HL-60 (cell line): Measurements from ENCODE around the gene RHEX.

ENCODE experiments used
- GABPA ChIP-seq: IDR thresholded peaks from 2 replicates; pipeline ENCODE4 v1.6.1; 2012; ENCODE audit warnings: low read depth
- POLR2AphosphoS5 ChIP-seq: IDR thresholded peaks from 2 replicates; pipeline ENCODE4 v1.6.1; 2012; ENCODE audit warnings: low read depth
- SPI1 ChIP-seq: IDR thresholded peaks from 2 replicates; pipeline ENCODE4 v1.6.1; 2012; ENCODE audit warnings: low read depth, mild to moderate bottlenecking, borderline replicate concordance
- TF ChIP-seq, protein P1 (sequence below): IDR thresholded peaks from one replicate; pipeline ENCODE4 v1.5.1; 2011; ENCODE audit warnings: low read length, control low read depth, inconsistent platforms; ENCODE audit not compliant: insufficient read depth
- TF ChIP-seq, protein P2 (sequence below): IDR thresholded peaks from 2 replicates; pipeline ENCODE4 v1.6.1; 2012; ENCODE audit warnings: low read depth; ENCODE audit not compliant: insufficient replicate concordance

DNA sequence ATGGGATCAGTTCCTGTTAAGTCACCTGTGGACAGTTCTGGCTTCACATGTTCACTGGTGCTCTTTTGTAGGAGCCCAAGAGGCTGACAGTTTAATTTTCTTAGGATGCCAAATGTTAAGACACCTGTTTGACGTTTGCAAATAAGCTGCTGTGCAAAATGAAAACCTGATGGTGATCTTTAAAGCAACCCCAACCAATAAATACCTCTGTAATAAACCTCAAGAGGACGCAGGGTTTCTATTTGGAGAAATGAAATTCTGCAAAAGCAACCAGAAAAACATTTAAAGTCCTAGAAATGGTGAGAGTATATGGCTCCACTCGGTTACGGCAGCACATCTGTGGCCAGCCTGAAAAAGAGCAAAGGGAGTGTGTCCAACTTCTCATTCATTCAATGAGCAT, 5.7 kb upstream of the RHEX start:
- TF ChIP-seq, protein P1, sequence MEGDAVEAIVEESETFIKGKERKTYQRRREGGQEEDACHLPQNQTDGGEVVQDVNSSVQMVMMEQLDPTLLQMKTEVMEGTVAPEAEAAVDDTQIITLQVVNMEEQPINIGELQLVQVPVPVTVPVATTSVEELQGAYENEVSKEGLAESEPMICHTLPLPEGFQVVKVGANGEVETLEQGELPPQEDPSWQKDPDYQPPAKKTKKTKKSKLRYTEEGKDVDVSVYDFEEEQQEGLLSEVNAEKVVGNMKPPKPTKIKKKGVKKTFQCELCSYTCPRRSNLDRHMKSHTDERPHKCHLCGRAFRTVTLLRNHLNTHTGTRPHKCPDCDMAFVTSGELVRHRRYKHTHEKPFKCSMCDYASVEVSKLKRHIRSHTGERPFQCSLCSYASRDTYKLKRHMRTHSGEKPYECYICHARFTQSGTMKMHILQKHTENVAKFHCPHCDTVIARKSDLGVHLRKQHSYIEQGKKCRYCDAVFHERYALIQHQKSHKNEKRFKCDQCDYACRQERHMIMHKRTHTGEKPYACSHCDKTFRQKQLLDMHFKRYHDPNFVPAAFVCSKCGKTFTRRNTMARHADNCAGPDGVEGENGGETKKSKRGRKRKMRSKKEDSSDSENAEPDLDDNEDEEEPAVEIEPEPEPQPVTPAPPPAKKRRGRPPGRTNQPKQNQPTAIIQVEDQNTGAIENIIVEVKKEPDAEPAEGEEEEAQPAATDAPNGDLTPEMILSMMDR: no peak
- no peak for TF ChIP-seq POLR2AphosphoS5
- TF ChIP-seq, protein P2, sequence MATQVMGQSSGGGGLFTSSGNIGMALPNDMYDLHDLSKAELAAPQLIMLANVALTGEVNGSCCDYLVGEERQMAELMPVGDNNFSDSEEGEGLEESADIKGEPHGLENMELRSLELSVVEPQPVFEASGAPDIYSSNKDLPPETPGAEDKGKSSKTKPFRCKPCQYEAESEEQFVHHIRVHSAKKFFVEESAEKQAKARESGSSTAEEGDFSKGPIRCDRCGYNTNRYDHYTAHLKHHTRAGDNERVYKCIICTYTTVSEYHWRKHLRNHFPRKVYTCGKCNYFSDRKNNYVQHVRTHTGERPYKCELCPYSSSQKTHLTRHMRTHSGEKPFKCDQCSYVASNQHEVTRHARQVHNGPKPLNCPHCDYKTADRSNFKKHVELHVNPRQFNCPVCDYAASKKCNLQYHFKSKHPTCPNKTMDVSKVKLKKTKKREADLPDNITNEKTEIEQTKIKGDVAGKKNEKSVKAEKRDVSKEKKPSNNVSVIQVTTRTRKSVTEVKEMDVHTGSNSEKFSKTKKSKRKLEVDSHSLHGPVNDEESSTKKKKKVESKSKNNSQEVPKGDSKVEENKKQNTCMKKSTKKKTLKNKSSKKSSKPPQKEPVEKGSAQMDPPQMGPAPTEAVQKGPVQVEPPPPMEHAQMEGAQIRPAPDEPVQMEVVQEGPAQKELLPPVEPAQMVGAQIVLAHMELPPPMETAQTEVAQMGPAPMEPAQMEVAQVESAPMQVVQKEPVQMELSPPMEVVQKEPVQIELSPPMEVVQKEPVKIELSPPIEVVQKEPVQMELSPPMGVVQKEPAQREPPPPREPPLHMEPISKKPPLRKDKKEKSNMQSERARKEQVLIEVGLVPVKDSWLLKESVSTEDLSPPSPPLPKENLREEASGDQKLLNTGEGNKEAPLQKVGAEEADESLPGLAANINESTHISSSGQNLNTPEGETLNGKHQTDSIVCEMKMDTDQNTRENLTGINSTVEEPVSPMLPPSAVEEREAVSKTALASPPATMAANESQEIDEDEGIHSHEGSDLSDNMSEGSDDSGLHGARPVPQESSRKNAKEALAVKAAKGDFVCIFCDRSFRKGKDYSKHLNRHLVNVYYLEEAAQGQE: no peak
- no peak for TF ChIP-seq GABPA
- no peak for TF ChIP-seq SPI1
